Type B pancreatic cell (in vitro differentiated cells): ENCODE results near the gene KIAA1671. TPM values are rescaled to one million over a fixed set of nuclear protein-coding genes. Genes with fewer than 3 reads are reported as not detected.

Source experiments
- DNase-seq: peaks from one replicate; pipeline ENCODE4 v3.0.0; 2021; ENCODE audit warnings: mixed read lengths; ENCODE audit not compliant: unreplicated experiment; ENCODE audit errors: extremely low spot score
- H3K27ac Mint-ChIP-seq: 2 replicates; pipeline ENCODE4 v1.8.0; 2021; ENCODE audit warnings: mild to moderate bottlenecking, mixed read lengths
- H3K27me3 Mint-ChIP-seq: 2 replicates; pipeline ENCODE4 v1.8.0; 2021; ENCODE audit warnings: mixed read lengths
- H3K36me3 Mint-ChIP-seq: 2 replicates; pipeline ENCODE4 v1.8.0; 2021; ENCODE audit warnings: mixed read lengths
- H3K4me1 Mint-ChIP-seq: one replicate; pipeline ENCODE4 v1.8.0; 2021; ENCODE audit warnings: mixed read lengths; ENCODE audit not compliant: unreplicated experiment
- H3K4me3 Mint-ChIP-seq: 2 replicates; pipeline ENCODE4 v1.8.0; 2021; ENCODE audit warnings: mild to moderate bottlenecking, mixed read lengths
- H3K9me3 Mint-ChIP-seq: 2 replicates; pipeline ENCODE4 v1.8.0; 2021; ENCODE audit warnings: mixed read lengths
- total RNA-seq: library from RNA; stranded (reverse); gene quantifications from 2 replicates; pipeline ENCODE4 v1.2.1, GENCODE V29; 2021; ENCODE audit warnings: low replicate concordance
- TF ChIP-seq, protein P1 (sequence below): fragments of 200-600 bp; sonication (generic); conservative IDR thresholded peaks from 2 replicates; pipeline ENCODE4 v1.5.0; 2021; ENCODE audit warnings: antibody characterized with exemption, mild to moderate bottlenecking

The KIAA1671 gene
- total RNA-seq, 1 donor from 2014 or later, result 22.9 TPM

GRCh38 chr22:25054943-25055511, 102.5 kb downstream of the KIAA1671 start:
- Mint-ChIP-seq H3K9me3 (no peaks in the 10 kb centered on the region), H3K4me1 (peaks cover 5% of the 10 kb centered on the region), H3K27me3 (no peaks in the 10 kb centered on the region), H3K27ac (peak overlapping the region; percentile 54), H3K4me3 (no peak overlapping the region), H3K36me3 (peaks cover 11% of the 10 kb centered on the region)
- TF ChIP-seq, protein P1, sequence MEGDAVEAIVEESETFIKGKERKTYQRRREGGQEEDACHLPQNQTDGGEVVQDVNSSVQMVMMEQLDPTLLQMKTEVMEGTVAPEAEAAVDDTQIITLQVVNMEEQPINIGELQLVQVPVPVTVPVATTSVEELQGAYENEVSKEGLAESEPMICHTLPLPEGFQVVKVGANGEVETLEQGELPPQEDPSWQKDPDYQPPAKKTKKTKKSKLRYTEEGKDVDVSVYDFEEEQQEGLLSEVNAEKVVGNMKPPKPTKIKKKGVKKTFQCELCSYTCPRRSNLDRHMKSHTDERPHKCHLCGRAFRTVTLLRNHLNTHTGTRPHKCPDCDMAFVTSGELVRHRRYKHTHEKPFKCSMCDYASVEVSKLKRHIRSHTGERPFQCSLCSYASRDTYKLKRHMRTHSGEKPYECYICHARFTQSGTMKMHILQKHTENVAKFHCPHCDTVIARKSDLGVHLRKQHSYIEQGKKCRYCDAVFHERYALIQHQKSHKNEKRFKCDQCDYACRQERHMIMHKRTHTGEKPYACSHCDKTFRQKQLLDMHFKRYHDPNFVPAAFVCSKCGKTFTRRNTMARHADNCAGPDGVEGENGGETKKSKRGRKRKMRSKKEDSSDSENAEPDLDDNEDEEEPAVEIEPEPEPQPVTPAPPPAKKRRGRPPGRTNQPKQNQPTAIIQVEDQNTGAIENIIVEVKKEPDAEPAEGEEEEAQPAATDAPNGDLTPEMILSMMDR, result no peak
- DNase-seq, result no peak

DNA sequence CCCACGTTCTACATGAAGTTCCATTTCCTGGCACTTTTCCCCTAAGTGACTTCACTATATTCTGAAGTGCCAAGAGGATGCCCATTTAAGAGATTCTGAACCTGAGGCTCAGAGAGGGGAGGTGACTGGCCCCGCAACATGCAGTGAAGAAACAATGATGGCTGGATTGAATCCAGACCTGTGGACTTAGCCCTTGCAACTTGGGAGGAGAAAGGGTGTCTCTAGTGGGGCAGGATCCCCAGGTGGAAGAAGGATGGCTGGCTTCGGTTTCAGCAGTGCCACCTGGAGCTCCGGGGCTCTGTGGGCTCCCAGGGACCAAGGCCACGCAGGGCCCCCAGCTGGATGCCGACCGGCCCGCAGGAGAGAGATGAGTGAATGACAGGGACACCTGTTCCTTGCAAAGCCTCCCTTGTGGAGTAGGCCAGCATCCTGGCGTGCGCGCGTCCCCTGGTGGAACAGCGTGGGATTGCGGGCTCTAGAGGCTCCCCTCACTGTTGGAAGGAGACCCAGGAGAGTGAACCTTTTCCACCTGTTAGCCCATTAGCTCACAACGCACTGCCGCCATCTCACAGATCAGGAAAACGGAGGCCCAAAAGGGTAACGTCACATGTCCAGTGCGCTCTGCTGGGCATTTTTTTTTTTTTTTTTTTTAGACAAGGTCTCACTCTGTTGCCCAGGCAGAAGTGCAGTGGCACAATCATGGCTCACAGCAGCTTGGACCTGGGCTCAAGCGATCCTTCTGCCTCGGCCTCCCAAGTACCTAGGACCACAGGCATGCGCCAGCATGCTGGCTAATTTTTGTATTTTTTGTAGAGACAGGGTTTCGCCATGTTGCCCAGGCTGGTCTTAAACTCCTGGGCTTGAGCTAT, 104.7 kb downstream of the KIAA1671 start:
- Mint-ChIP-seq H3K4me3 (no peak overlapping the region), H3K36me3 (no peaks in the 10 kb centered on the region), H3K9me3 (no peaks in the 10 kb centered on the region), H3K27ac (peak overlapping the region; percentile 6), H3K4me1 (peaks cover 9% of the 10 kb centered on the region), H3K27me3 (no peaks in the 10 kb centered on the region)
- TF ChIP-seq, protein P1, result peak; percentile 84
- DNase-seq, result peak; percentile 84

- Mint-ChIP-seq H3K27me3 (no peaks in the 10 kb centered on the region), H3K4me3 (no peak overlapping the region), H3K4me1 (peaks cover 11% of the 10 kb centered on the region), H3K27ac (no peak overlapping the region), H3K9me3 (no peaks in the 10 kb centered on the region), H3K36me3 (no peaks in the 10 kb centered on the region)
- no peak for DNase-seq
- TF ChIP-seq, protein P1, result no peak
Measured at GRCh38 chr22:25059438-25059837, 106.9 kb downstream of the KIAA1671 start.

DNA sequence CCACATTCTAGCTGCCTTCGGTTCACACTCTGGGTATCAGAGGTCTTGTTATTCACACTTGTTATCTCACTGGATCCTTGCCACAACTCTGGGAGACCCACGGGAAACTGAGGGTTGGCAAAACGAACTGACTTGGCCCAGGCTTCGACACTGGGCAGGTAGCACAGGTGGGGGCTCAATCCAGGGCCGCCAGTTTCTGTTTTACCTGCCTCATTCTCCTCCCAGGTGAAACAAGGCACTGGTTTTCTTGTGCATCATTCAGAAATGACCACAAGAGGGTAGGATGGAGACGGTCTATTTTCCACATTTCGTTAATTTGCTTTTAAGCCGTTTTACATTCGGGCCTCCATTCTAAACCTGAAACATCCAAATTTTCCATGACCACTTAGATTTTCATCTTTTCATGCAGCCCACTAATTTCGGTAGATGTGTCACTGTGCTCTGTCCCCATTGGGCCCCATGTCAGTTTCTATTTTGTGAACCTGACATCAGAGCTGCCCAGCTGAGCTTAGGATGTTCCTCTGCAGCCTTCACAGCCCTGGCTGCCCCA, 108.1 kb downstream of the KIAA1671 start:
- H3K27ac Mint-ChIP-seq, result peak overlapping the region; percentile 41
- H3K27me3 Mint-ChIP-seq, result no peaks in the 10 kb centered on the region
- no peak overlapping the region for H3K4me3 Mint-ChIP-seq
- DNase-seq, result no peak
- TF ChIP-seq, protein P1, result peak; percentile 55
- no peaks in the 10 kb centered on the region for H3K36me3 Mint-ChIP-seq
- H3K9me3 Mint-ChIP-seq, result no peaks in the 10 kb centered on the region
- H3K4me1 Mint-ChIP-seq, result peaks cover 6% of the 10 kb centered on the region

DNA sequence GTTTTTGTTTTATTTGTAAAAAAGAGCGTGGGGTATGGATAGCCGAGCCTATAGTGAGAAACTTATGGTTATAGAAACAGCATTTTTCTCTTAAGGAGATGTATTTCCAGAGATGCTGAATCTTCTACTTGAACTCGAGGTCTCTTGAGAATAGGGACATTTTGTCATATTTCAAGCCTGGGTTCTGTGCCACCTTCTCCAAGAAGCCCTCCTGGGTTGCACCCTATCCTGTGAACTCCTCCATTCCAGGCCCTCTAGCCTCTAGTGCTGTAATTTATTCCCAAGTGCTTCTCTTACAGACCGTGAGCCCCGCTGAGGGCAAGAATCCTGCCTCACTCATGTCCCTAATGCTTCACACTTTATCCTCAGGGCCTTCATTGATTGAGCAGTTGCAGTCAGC, 108.6 kb downstream of the KIAA1671 start:
- DNase-seq, result no peak
- TF ChIP-seq, protein P1, result no peak
- Mint-ChIP-seq H3K27me3 (no peaks in the 10 kb centered on the region), H3K36me3 (no peaks in the 10 kb centered on the region), H3K9me3 (no peaks in the 10 kb centered on the region), H3K4me3 (no peak overlapping the region), H3K4me1 (peaks cover 6% of the 10 kb centered on the region), H3K27ac (no peak overlapping the region)
